Measurements from ENCODE around the gene MRPL43.

GRCh38 chr10:100999742-101000126 lies 12.4 kb upstream of the MRPL43 start, which contains the start of gene LZTS2:
- TF ChIP-seq, protein P1, sequence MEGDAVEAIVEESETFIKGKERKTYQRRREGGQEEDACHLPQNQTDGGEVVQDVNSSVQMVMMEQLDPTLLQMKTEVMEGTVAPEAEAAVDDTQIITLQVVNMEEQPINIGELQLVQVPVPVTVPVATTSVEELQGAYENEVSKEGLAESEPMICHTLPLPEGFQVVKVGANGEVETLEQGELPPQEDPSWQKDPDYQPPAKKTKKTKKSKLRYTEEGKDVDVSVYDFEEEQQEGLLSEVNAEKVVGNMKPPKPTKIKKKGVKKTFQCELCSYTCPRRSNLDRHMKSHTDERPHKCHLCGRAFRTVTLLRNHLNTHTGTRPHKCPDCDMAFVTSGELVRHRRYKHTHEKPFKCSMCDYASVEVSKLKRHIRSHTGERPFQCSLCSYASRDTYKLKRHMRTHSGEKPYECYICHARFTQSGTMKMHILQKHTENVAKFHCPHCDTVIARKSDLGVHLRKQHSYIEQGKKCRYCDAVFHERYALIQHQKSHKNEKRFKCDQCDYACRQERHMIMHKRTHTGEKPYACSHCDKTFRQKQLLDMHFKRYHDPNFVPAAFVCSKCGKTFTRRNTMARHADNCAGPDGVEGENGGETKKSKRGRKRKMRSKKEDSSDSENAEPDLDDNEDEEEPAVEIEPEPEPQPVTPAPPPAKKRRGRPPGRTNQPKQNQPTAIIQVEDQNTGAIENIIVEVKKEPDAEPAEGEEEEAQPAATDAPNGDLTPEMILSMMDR (conservative IDR thresholded peaks at IDR 0.05; ENCODE audit: low read depth in 2 of 2) = no peak
- TF ChIP-seq ETS1 (IDR thresholded peaks at IDR 0.05) (no peak), CREB1 (CRISPR knock-in tag; IDR thresholded peaks at IDR 0.05; ENCODE audit: low read depth) (no peak), EZH2 (IDR thresholded peaks at IDR 0.05; ENCODE audit: low read depth, unreplicated experiment) (no peak), REST (IDR thresholded peaks at IDR 0.05; ENCODE audit: unreplicated experiment) (no peak), POLR2AphosphoS5 (IDR thresholded peaks at IDR 0.05; ENCODE audit: low read depth) (no peak), EZH2phosphoT487 (IDR thresholded peaks at IDR 0.05; ENCODE audit: unreplicated experiment) (no peak), JUNB (IDR thresholded peaks at IDR 0.05; ENCODE audit: unreplicated experiment) (no peak), NANOG (IDR thresholded peaks at IDR 0.05; ENCODE audit: borderline replicate concordance) (no peak)
